Measurements from ENCODE around the gene RBM17. TPM values are rescaled to one million over a fixed set of nuclear protein-coding genes. Genes with fewer than 3 reads are reported as not detected.

Gene RBM17
- total RNA-seq, 3 donors from 2014 or later (not counting 1 experiment from before 2014, with no cell fraction given), result 120 to 147 (median 147) TPM

DNA sequence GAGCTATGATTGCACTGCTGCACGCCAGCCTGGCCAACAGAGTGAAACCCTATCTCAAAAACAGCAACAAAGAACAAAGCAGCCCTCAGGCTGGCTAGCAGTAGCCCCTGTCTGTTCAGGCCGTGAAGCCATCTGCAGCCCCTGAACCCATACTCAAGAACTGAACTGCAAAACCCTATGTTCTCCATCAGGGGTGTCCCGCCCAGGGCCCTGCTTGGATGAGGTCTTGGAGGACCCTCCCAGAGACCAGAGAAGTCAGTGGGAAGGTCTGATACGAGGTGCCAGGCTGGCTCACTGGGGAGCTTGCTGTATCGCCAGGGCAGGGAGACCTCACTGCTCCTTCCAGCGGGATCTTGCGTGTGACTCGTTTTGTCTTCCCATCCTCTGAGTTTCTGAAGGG is 39.3 kb downstream of the RBM17 start:
- Mint-ChIP-seq H3K9me3 (no peaks in the 10 kb centered on the region), H3K27ac (no peak overlapping the region), H3K27me3 (ENCODE audit: low read depth in 2 of 2) (peaks cover 8 to 22% of the 10 kb centered on the region in 2 donors), H3K4me1 (peaks cover 9 to 13% of the 10 kb centered on the region in 2 donors), H3K4me3 (no peak overlapping the region), H3K36me3 (no peaks in the 10 kb centered on the region)
- ATAC-seq, result no peak
- Histone ChIP-seq H3K4me3 (ENCODE audit: low read length) (no peak overlapping the region), H3K9me3 (ENCODE audit: control insufficient read depth, insufficient read depth, low read length) (no peaks in the 10 kb centered on the region), H3K27me3 (ENCODE audit: control insufficient read depth, insufficient read depth, low read length) (no peaks in the 10 kb centered on the region), H3K27ac (ENCODE audit: low read length) (no peak overlapping the region), H3K4me1 (ENCODE audit: control insufficient read depth, insufficient read depth, low read length) (peaks cover 23% of the 10 kb centered on the region), H3K36me3 (ENCODE audit: control insufficient read depth, insufficient read depth, low read length) (no peaks in the 10 kb centered on the region)
- intact Hi-C loops (cut with micrococcal nuclease), result no loop called here
- DNase-seq, result no peak
- WGBS (ENCODE audit: insufficient coverage), result 98% methylated on average over 8 of the region's 8 CpGs
- TF ChIP-seq CTCF (IDR thresholded peaks at IDR 0.05), result no peak

GRCh38 chr10:6128591-6129251 is 39.9 kb downstream of the RBM17 start:
- no peaks in the 10 kb centered on the region for H3K27me3 ChIP-seq (ENCODE audit: control insufficient read depth, insufficient read depth, low read length)
- Mint-ChIP-seq H3K36me3 (no peaks in the 10 kb centered on the region), H3K4me3 (no peak overlapping the region), H3K27ac (no peak overlapping the region), H3K9me3 (no peaks in the 10 kb centered on the region), H3K4me1 (peaks cover 9 to 13% of the 10 kb centered on the region in 2 donors), H3K27me3 (ENCODE audit: low read depth in 2 of 2) (peaks cover 8 to 22% of the 10 kb centered on the region in 2 donors)
- H3K27ac ChIP-seq (ENCODE audit: low read length), result no peak overlapping the region
- no peak for ATAC-seq
- H3K9me3 ChIP-seq (ENCODE audit: control insufficient read depth, insufficient read depth, low read length), result no peaks in the 10 kb centered on the region
- H3K4me3 ChIP-seq (ENCODE audit: low read length), result no peak overlapping the region
- no peak for DNase-seq
- intact Hi-C loops (cut with micrococcal nuclease), result no loop called here
- 55% methylated on average over 14 of the region's 15 CpGs for WGBS (ENCODE audit: insufficient coverage)
- no peak for TF ChIP-seq CTCF (IDR thresholded peaks at IDR 0.05)
- H3K4me1 ChIP-seq (ENCODE audit: control insufficient read depth, insufficient read depth, low read length), result peaks cover 23% of the 10 kb centered on the region
- H3K36me3 ChIP-seq (ENCODE audit: control insufficient read depth, insufficient read depth, low read length), result no peaks in the 10 kb centered on the region

DNA sequence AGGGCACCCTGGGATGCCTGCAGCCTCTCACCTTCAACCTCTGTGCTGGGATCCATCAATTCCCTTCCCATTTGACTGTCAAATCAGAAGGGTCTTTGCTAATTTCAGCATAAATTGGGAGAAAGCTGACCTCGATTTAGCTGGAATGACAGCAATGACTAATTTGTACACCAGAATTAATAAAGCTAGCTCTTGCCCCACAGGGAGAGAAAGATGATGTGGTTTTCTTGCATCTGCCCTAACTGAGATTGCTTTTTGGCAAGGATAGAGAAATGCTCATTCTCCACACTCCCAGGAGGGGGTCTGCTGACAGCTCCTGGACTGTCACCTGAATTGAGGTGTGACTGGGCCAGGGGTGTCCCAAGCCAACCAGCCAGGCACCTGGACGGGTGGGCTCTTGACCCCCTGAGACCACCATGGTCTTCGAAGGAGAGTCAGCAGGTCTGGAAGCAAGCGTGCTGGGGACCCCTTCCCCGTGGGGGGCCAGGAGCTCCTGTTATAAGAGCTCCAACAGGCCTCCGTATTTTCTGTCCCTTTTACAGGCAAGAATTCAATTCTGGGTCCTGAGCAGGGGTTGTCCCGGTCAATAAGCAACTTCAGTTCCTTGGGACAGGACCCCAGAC is 42.1 kb downstream of the RBM17 start:
- no peaks in the 10 kb centered on the region for H3K36me3 Mint-ChIP-seq

More for the DNA sequence above, 42.1 kb downstream of the RBM17 start:
- no peak overlapping the region for H3K4me3 Mint-ChIP-seq
- no peaks in the 10 kb centered on the region for H3K36me3 ChIP-seq (ENCODE audit: control insufficient read depth, insufficient read depth, low read length)
- peaks cover 23% of the 10 kb centered on the region for H3K4me1 ChIP-seq (ENCODE audit: control insufficient read depth, insufficient read depth, low read length)
- H3K27ac Mint-ChIP-seq, result no peak overlapping the region
- intact Hi-C loops (cut with micrococcal nuclease), result no loop called here
- WGBS (ENCODE audit: insufficient coverage), result 95% methylated on average over 7 of the region's 7 CpGs
- ATAC-seq (no peak), DNase-seq (no peak)
- no peaks in the 10 kb centered on the region for H3K9me3 ChIP-seq (ENCODE audit: control insufficient read depth, insufficient read depth, low read length)
- TF ChIP-seq CTCF (IDR thresholded peaks at IDR 0.05), result no peak
- no peak overlapping the region for H3K4me3 ChIP-seq (ENCODE audit: low read length)
- H3K27me3 ChIP-seq (ENCODE audit: control insufficient read depth, insufficient read depth, low read length), result no peaks in the 10 kb centered on the region
- no peak overlapping the region for H3K27ac ChIP-seq (ENCODE audit: low read length)
- peaks cover 0 to 16% of the 10 kb centered on the region in 2 donors for H3K27me3 Mint-ChIP-seq (ENCODE audit: low read depth in 2 of 2)
- H3K9me3 Mint-ChIP-seq, result no peaks in the 10 kb centered on the region
- H3K4me1 Mint-ChIP-seq, result peaks cover 9 to 13% of the 10 kb centered on the region in 2 donors

All from natural killer cell (primary cell).